HepG2 (cell line): ENCODE measurements around the gene JPH4. TPM values are rescaled to one million over a fixed set of nuclear protein-coding genes. Genes with fewer than 3 reads are reported as not detected.
A peak's percentile ranks its signal among the peaks of the same experiment; 100 is the strongest.

Source experiments
- GLI4 ChIP-seq: sonication (generic); formaldehyde crosslinking; IDR thresholded peaks from 2 replicates; pipeline ENCODE4 v1.5.1; 2020; ENCODE audit warnings: missing genetic modification reagents, mild to moderate bottlenecking, moderate library complexity, borderline replicate concordance
- MEIS1 ChIP-seq: sonication (generic); formaldehyde crosslinking; IDR thresholded peaks from 2 replicates; pipeline ENCODE4 v1.9.0; 2021; ENCODE audit warnings: mild to moderate bottlenecking, missing genetic modification reagents, moderate library complexity, borderline replicate concordance
- PTBP1 ChIP-seq: fragments of 200-400 bp; formaldehyde crosslinking; IDR thresholded peaks from 2 replicates; pipeline ENCODE4 v1.6.1; 2018; ENCODE audit warnings: low read length, low read depth; ENCODE audit not compliant: poor library complexity, severe bottlenecking
- STAT5B ChIP-seq: sonication (generic); formaldehyde crosslinking; IDR thresholded peaks from 2 replicates; pipeline ENCODE4 v1.4.0; 2020; ENCODE audit warnings: missing genetic modification reagents
- TAF15 ChIP-seq: fragments of 200-400 bp; formaldehyde crosslinking; IDR thresholded peaks from one replicate; pipeline ENCODE4 v1.6.1; 2018; ENCODE audit warnings: mild to moderate bottlenecking, low read depth, low read length; ENCODE audit not compliant: poor library complexity, severe bottlenecking
- ZBTB7B ChIP-seq: sonication (generic); formaldehyde crosslinking; IDR thresholded peaks from 2 replicates; pipeline ENCODE4 v1.4.0; 2020; ENCODE audit warnings: missing genetic modification reagents
- ZFX ChIP-seq: sonication (generic); formaldehyde crosslinking; IDR thresholded peaks from 2 replicates; pipeline ENCODE4 v1.4.0; 2020; ENCODE audit warnings: mild to moderate bottlenecking, low read depth, missing genetic modification reagents, moderate library complexity
- ZKSCAN8 ChIP-seq: IDR thresholded peaks from 2 replicates; pipeline ENCODE4 v1.6.1; 2016; ENCODE audit warnings: borderline replicate concordance, missing genetic modification reagents, missing compliant biosample characterization
- ZNF17 ChIP-seq: sonication (generic); formaldehyde crosslinking; IDR thresholded peaks from 2 replicates; pipeline ENCODE4 v1.5.0; 2020; ENCODE audit warnings: mild to moderate bottlenecking, missing genetic modification reagents
- ZNF280B ChIP-seq: sonication (generic); formaldehyde crosslinking; IDR thresholded peaks from 2 replicates; pipeline ENCODE4 v1.5.0; 2020; ENCODE audit warnings: missing genetic modification reagents, mild to moderate bottlenecking, borderline replicate concordance
- ZNF337 ChIP-seq: sonication (generic); formaldehyde crosslinking; IDR thresholded peaks from 2 replicates; pipeline ENCODE4 v1.5.1; 2020; ENCODE audit warnings: missing genetic modification reagents, low read depth, mild to moderate bottlenecking, borderline replicate concordance
- ZNF430 ChIP-seq: sonication (generic); formaldehyde crosslinking; IDR thresholded peaks from 2 replicates; pipeline ENCODE4 v1.9.0; 2021; ENCODE audit warnings: mild to moderate bottlenecking, missing genetic modification reagents
- ZNF615 ChIP-seq: sonication (generic); formaldehyde crosslinking; IDR thresholded peaks from 2 replicates; pipeline ENCODE4 v1.5.0; 2020; ENCODE audit warnings: mild to moderate bottlenecking, missing genetic modification reagents, borderline replicate concordance
- ZNF646 ChIP-seq: sonication (generic); formaldehyde crosslinking; IDR thresholded peaks from 2 replicates; pipeline ENCODE4 v1.9.0; 2021; ENCODE audit warnings: mild to moderate bottlenecking, missing genetic modification reagents
- ZNF670 ChIP-seq: sonication (generic); formaldehyde crosslinking; IDR thresholded peaks from 2 replicates; pipeline ENCODE4 v1.8.0; 2022; ENCODE audit warnings: mild to moderate bottlenecking, missing genetic modification reagents, borderline replicate concordance
- ZNF792 ChIP-seq: IDR thresholded peaks from 2 replicates; pipeline ENCODE4 v1.6.1; 2016
- ZNF800 ChIP-seq: sonication (generic); formaldehyde crosslinking; IDR thresholded peaks from 2 replicates; pipeline ENCODE4 v1.4.0; 2020; ENCODE audit warnings: missing genetic modification reagents
- polyA plus RNA-seq, 8 experiments: library from polyadenylated mRNA; depleted of rRNA in 3 of 8; stranded (reverse) in 7 of 8; unstranded in 1 of 8; fragments of >200 nt; fragmentation: Illumina TruSeq in 4 of 8; extraction: Trizol in 4 of 8; gene quantifications; 2 replicates each; pipeline versions ENCODE4 v1.2.1 to v1.2.3, GENCODE V29; 2011 to 2016; ENCODE audit warnings: low read depth in 4 of 8, missing spikeins in 1 of 8, mixed read lengths in 1 of 8; ENCODE audit not compliant: insufficient read depth in 1 of 8
- total RNA-seq, 5 experiments: library from RNA; depleted of rRNA; stranded (reverse); fragments of >200 nt; fragmentation: Illumina TruSeq; extraction: Trizol; gene quantifications; 2 replicates each; pipeline ENCODE4 v1.2.3, GENCODE V29; 2016; ENCODE audit warnings: low read depth in 1 of 5

Gene JPH4
- total and polyA plus RNA-seq, 2 of the 13 experiments (the other 11 are each of a cell fraction or from before 2014, with no cell fraction given), result 0.08 to 0.22 TPM

DNA sequence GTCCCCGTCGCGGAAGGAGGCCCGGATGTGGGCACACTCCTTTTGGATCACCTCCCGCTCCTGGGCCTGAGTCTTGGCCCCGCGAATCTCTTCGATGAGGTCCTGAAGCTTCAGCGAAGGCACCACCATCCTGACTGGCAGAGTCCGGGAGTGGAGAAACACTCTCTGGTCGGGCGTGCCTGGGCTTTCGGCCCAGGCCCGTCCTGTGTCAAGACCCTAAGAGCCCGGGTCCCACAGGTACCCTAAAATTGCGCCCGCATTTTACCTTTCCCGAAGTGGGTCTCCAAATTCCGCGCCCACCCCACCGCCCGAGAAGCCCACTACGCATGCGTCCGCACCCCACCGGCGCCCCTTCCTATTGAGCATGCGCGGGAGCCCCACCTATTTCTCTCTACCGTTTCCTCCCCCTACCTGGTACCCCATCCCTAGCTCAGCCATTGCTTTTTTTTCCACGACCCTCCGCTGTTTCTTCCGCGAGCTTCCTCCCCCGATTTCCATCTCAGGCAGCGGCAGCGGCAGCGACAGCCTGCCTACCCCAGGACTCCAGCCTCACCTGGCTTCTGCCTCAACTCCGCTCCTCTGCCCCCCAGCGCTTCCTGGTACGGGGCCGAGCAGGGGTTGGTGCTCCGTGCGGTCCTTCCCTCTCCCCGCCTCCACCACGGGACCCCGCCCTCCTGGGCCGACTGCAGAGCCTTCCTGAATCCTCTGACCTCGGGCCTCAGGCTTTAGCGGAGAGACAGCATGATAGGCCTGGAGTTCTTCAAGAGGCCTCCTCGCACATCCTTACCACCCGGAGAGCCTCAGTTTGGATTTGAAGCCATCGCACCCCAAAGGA, 11.2 kb downstream of the JPH4 start, which contains the start of gene AP1G2 (continued):
- no peak for TF ChIP-seq ZNF646 (CRISPR knock-in tag)
- TF ChIP-seq ZNF280B (CRISPR knock-in tag), result peak; percentile 74
- TF ChIP-seq GLI4 (CRISPR knock-in tag), result peak; percentile 98; the same call in 1 of the 2 replicates
- no peak for TF ChIP-seq ZNF670 (CRISPR knock-in tag)
- TF ChIP-seq ZNF792 (CRISPR knock-in tag), result peak; percentile 94
- no peak for TF ChIP-seq ZNF615 (CRISPR knock-in tag)
- peak; percentile 14; the same call in 1 of the 2 replicates for TF ChIP-seq ZKSCAN8 (CRISPR knock-in tag)
- peak; percentile 81 for TF ChIP-seq ZBTB7B (CRISPR knock-in tag)
- TF ChIP-seq ZNF430 (CRISPR knock-in tag), result peak; percentile 94
- TF ChIP-seq ZNF337 (CRISPR knock-in tag), result 0 out of 2 replicates have a peak, but pooled peaks have one; percentile 71
- peak; percentile 20; the same call in 1 of the 2 replicates for TF ChIP-seq STAT5B (CRISPR knock-in tag)
- TF ChIP-seq PTBP1, result peak; percentile 89
- TF ChIP-seq MEIS1, result peak; percentile 95
- TF ChIP-seq ZFX (CRISPR knock-in tag), result peak; percentile 99
- peak; percentile 97 for TF ChIP-seq TAF15
- TF ChIP-seq ZNF800 (CRISPR knock-in tag), result no peak; the same call in 1 of the 2 replicates
- TF ChIP-seq ZNF17 (CRISPR knock-in tag), result no peak
